Trophoblast cell (in vitro differentiated cells and primary cell): ENCODE results near the gene CLSTN3.
"Not testable (repeated sequence)": the region's sequence is repeated elsewhere in the genome, so short reads cannot be mapped to it uniquely, and the experiment has no call there.

ENCODE experiments used
- DNase-seq, 2 donors: peaks; one replicate each; pipeline ENCODE4 v3.0.0-alpha.2; 2016
- H2AFZ ChIP-seq: 2 replicates; pipeline ENCODE4 v1.6.1; 2013; ENCODE audit warnings: low read length, moderate library complexity, mild to moderate bottlenecking; ENCODE audit not compliant: insufficient read depth, poor library complexity
- H2AK5ac ChIP-seq: 2 replicates; pipeline ENCODE4 v1.6.1; 2013; ENCODE audit warnings: mild to moderate bottlenecking, low read length
- H2BK120ac ChIP-seq: 2 replicates; pipeline ENCODE4 v1.6.1; 2013; ENCODE audit warnings: low read length, mild to moderate bottlenecking, moderate library complexity; ENCODE audit not compliant: insufficient read depth, poor library complexity
- H2BK12ac ChIP-seq: 2 replicates; pipeline ENCODE4 v1.6.1; 2013; ENCODE audit warnings: mild to moderate bottlenecking, low read length, moderate library complexity
- H2BK5ac ChIP-seq: 2 replicates; pipeline ENCODE4 v1.6.1; 2013; ENCODE audit warnings: low read length, low read depth, moderate library complexity, mild to moderate bottlenecking; ENCODE audit not compliant: poor library complexity
- H3K14ac ChIP-seq: 2 replicates; pipeline ENCODE4 v1.6.1; 2013; ENCODE audit warnings: mild to moderate bottlenecking, low read length
- H3K18ac ChIP-seq: 2 replicates; pipeline ENCODE4 v1.6.1; 2013; ENCODE audit warnings: mild to moderate bottlenecking, low read length
- H3K23ac ChIP-seq: 2 replicates; pipeline ENCODE4 v1.6.1; 2013; ENCODE audit warnings: low read length
- H3K27ac ChIP-seq: 2 replicates; pipeline ENCODE4 v1.5.1; 2013; ENCODE audit warnings: low read depth, mild to moderate bottlenecking, inconsistent platforms, low read length, moderate library complexity
- H3K27me3 ChIP-seq: 2 replicates; pipeline ENCODE4 v1.6.1; 2013; ENCODE audit warnings: inconsistent platforms, mild to moderate bottlenecking, low read length, moderate library complexity; ENCODE audit not compliant: insufficient read depth
- H3K36me3 ChIP-seq, 2 experiments: 1 replicate in 1 of 2; 2 replicates in 1 of 2; pipeline ENCODE4 v1.6.1; 2013; ENCODE audit warnings: low read length in 2 of 2, mild to moderate bottlenecking in 2 of 2, moderate library complexity in 1 of 2; ENCODE audit not compliant: insufficient read depth in 2 of 2, control insufficient read depth in 1 of 2
- H3K4ac ChIP-seq: 2 replicates; pipeline ENCODE4 v1.6.1; 2013; ENCODE audit warnings: low read depth, mild to moderate bottlenecking, low read length, moderate library complexity
- H3K4me1 ChIP-seq, 2 experiments: 1 replicate in 1 of 2; 2 replicates in 1 of 2; pipeline ENCODE4 v1.6.1; 2013; ENCODE audit warnings: low read length in 2 of 2, mild to moderate bottlenecking in 2 of 2, moderate library complexity in 1 of 2; ENCODE audit not compliant: insufficient read depth in 2 of 2, control insufficient read depth in 1 of 2
- H3K4me2 ChIP-seq: 2 replicates; pipeline ENCODE4 v1.6.1; 2013; ENCODE audit warnings: inconsistent platforms, mild to moderate bottlenecking, low read length, moderate library complexity
- H3K4me3 ChIP-seq: 2 replicates; pipeline ENCODE4 v1.5.1; 2013; ENCODE audit warnings: mild to moderate bottlenecking, low read depth, low read length, inconsistent platforms
- H3K79me1 ChIP-seq: one replicate; pipeline ENCODE4 v1.6.1; 2013; ENCODE audit warnings: low read length
- H3K79me2 ChIP-seq: 2 replicates; pipeline ENCODE4 v1.6.1; 2013; ENCODE audit warnings: low read length, mild to moderate bottlenecking; ENCODE audit not compliant: control insufficient read depth, insufficient read depth, poor library complexity
- H3K9ac ChIP-seq: 2 replicates; pipeline ENCODE4 v1.6.1; 2013; ENCODE audit warnings: mild to moderate bottlenecking, low read length
- H3K9me3 ChIP-seq: 2 replicates; pipeline ENCODE4 v1.6.1; 2013; ENCODE audit warnings: low read depth, mild to moderate bottlenecking, control low read depth, inconsistent platforms, low read length; ENCODE audit not compliant: insufficient read depth
- H4K12ac ChIP-seq: 2 replicates; pipeline ENCODE4 v1.6.1; 2013; ENCODE audit warnings: low read depth, mild to moderate bottlenecking, low read length, moderate library complexity
- H4K8ac ChIP-seq: 2 replicates; pipeline ENCODE4 v1.6.1; 2013; ENCODE audit warnings: low read depth, mild to moderate bottlenecking, low read length, moderate library complexity
- H4K91ac ChIP-seq: one replicate; pipeline ENCODE4 v1.6.1; 2013; ENCODE audit warnings: low read depth, mild to moderate bottlenecking, low read length, moderate library complexity
- WGBS: extraction: QIAGEN DNeasy Blood & Tissue Kit; methylation state at CpG from one replicate; pipeline ENCODE4 v1.1.7; 2013; ENCODE audit warnings: missing lambda C conversion rate; ENCODE audit not compliant: insufficient read length, insufficient coverage; ENCODE audit errors: extremely low coverage; 5-methylcytosine and 5-hydroxymethylcytosine counted together

CLSTN3 gene

DNA sequence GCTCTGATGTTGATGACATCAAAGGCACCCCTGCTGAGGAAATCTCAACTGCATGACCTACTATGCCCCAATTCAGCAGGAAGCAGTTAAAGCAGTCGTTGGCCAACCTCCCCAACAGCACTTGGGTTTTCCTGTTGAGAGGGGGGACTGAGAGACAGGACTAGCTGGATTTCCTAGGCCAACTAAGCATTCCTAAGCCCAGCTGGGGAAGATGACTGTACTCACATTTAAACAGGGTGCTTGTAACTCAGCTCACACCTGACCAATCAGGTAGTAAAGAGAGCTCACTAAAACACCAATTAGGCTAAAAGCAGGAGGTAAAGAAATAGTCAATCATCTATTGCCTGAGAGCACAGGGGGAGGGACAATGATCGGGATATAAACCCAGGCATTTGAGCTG, 55.9 kb downstream of the CLSTN3 start:
- H4K8ac ChIP-seq, H2BK120ac ChIP-seq: not testable (repeated sequence)
- no CpG with 5 or more reads among the region's 2 CpGs for WGBS

DNA sequence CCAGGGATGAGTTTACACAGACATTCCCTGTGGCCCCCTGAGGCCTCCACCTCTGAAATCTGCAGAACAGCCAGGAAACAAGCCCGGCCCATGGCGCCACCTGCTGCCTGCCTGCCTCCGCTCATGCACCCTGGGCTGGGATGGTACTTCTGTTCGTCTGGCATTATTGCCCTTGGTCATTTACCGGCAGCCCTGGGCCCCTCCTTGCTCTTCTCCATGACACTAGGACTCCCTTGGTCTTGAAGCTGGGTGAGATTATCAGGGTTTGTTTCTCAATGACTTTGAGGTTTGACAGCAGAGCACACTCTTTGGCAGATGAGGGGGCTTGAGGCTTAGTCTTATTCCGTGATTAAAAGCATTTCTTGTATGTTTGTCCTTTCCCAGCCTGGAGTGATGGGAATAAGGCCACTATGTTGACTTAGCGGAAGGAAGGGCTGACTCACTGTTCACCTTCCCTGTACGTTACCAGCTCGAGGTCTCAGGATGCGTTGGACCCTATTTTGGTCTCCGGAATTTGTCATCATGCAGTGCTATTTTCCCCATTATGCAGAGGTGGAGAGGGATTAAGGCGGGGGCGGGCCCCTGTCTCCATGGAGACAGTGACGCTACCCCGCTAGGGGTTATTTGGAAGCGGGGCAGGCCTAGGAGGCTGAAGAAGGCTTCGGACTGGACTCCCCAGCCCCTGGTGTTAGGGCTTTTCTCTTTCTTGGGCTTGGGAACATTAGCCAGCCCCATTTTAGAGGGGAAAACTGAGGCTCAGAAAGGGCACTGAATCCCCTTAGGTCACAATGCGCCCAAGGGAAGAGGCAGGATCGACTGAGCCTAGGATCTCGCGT, 58.6 kb downstream of the CLSTN3 start:
- H3K9ac ChIP-seq: peak overlapping the region; percentile 78
- H3K27ac ChIP-seq: no peak overlapping the region
- H3K14ac ChIP-seq: peak overlapping the region; percentile 79
- WGBS: no CpG with 5 or more reads among the region's 21 CpGs
- peak overlapping the region; percentile 90 for H2AFZ ChIP-seq
- H2AK5ac ChIP-seq: no peak overlapping the region
- H2BK5ac ChIP-seq: peak overlapping the region; percentile 22
- peak overlapping the region; percentile 29 for H3K18ac ChIP-seq
- peaks cover 3% of the 10 kb centered on the region for H3K79me2 ChIP-seq
- DNase-seq: peak; percentile 49 to 63
- peak overlapping the region; percentile 7 for H4K91ac ChIP-seq
- no peak overlapping the region for H3K4ac ChIP-seq
- peak overlapping the region; percentile 29 for H2BK120ac ChIP-seq
- H3K4me2 ChIP-seq: peak overlapping the region; percentile 91
- H3K27me3 ChIP-seq: no peaks in the 10 kb centered on the region
- no peak overlapping the region for H3K23ac ChIP-seq
- H3K4me1 ChIP-seq: peaks cover 4 to 12% of the 10 kb centered on the region in 2 experiments
- peak overlapping the region; percentile 77 for H4K8ac ChIP-seq
- peaks cover 11% of the 10 kb centered on the region for H3K79me1 ChIP-seq
- H2BK12ac ChIP-seq: peak overlapping the region; percentile 28
- peak overlapping the region; percentile 70 for H4K12ac ChIP-seq
- peak overlapping the region; percentile 74 for H3K4me3 ChIP-seq
- peaks cover 2% of the 10 kb centered on the region in 2 experiments for H3K36me3 ChIP-seq
- H3K9me3 ChIP-seq: peaks cover 2% of the 10 kb centered on the region

More for the DNA sequence above, 55.9 kb downstream of the CLSTN3 start:
- not testable (repeated sequence) for H2BK5ac ChIP-seq, H3K9ac ChIP-seq, H3K79me2 ChIP-seq, H2BK12ac ChIP-seq, H3K36me3 ChIP-seq, DNase-seq, H3K27ac ChIP-seq, H2AFZ ChIP-seq, H3K14ac ChIP-seq, H2AK5ac ChIP-seq, H4K12ac ChIP-seq, H3K27me3 ChIP-seq, H3K9me3 ChIP-seq, H3K4me2 ChIP-seq, H3K4ac ChIP-seq, H3K18ac ChIP-seq, H4K91ac ChIP-seq, H3K4me3 ChIP-seq, H3K23ac ChIP-seq
- Histone ChIP-seq H3K79me1 (peaks cover 11% of the 10 kb centered on the region), H3K4me1 (peaks cover 4 to 12% of the 10 kb centered on the region in 2 experiments)

DNA sequence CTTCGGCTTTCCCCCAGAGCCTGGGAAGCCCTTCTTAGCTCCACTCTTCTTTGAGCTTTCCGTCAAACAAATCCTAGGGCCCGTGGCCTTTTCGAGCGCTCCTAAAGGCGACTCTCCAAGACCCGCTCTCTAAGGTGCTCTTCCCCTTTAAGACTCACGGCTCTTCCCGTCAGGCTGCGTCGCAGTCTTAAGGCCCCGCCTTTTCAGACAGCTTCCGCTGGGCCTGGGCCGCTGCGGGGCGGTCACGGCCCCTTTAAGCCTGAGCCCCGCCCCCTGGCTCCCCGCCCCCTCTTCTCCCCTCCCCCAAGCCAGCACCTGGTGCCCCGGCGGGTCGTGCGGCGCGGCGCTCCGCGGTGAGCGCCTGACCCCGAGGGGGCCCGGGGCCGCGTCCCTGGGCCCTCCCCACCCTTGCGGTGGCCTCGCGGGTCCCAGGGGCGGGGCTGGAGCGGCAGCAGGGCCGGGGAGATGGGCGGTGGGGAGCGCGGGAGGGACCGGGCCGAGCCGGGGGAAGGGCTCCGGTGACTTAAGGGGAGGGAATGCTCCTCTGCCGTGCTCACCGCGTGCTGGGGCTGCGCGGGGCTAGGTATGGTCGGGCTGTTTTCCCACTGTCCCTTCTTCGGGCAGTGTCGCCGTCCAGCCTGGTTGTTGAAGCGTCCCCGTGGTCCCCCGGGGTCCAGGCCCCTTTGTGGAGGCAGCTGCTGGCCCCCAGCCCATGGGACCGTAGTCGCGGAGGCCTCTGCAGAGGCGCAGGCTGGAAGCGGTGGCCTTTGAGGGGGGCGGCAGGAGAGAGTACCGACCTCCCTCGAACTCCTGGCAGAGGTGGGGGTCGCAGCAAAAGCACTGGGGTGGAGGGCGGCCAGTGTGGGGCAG, 59.5 kb downstream of the CLSTN3 start, which contains the start of gene PEX5:
Gene PEX5, plus strand, starts transcription at position 289 of the 870 bp plus-strand sequence. CDS start 692 bp downstream, outside the sequence.
- Histone ChIP-seq H3K4me1 (peaks cover 4 to 12% of the 10 kb centered on the region in 2 experiments), H4K8ac (peak within 1 kb of the TSS; percentile 84), H3K9me3 (peaks cover 2% of the 10 kb centered on the region), H3K4me3 (peak within 1 kb of the TSS; percentile 88), H3K79me1 (peaks cover 11% of the 10 kb centered on the region), H3K18ac (peak within 1 kb of the TSS; percentile 69), H3K23ac (no peak within 1 kb of the TSS), H3K9ac (peak within 1 kb of the TSS; percentile 78), H2AFZ (peak within 1 kb of the TSS; percentile 90), H2BK5ac (peak within 1 kb of the TSS; percentile 64), H3K4me2 (peak within 1 kb of the TSS; percentile 93), H4K12ac (peak within 1 kb of the TSS; percentile 81), H3K36me3 (peaks cover 2% of the 10 kb centered on the region in 2 experiments), H3K4ac (peak within 1 kb of the TSS; percentile 86), H2BK12ac (peak within 1 kb of the TSS; percentile 52), H3K14ac (peak within 1 kb of the TSS; percentile 97), H3K27ac (no peak within 1 kb of the TSS), H3K27me3 (no peaks in the 10 kb centered on the region), H3K79me2 (peaks cover 3% of the 10 kb centered on the region), H2AK5ac (peak within 1 kb of the TSS; percentile 82), H4K91ac (peak within 1 kb of the TSS; percentile 70), H2BK120ac (peak within 1 kb of the TSS; percentile 90)
- DNase-seq: peak; percentile 85 to 91
- WGBS: no CpG with 5 or more reads among the region's 68 CpGs
